ENCODE measurements around the gene SCGB2A2.

SCGB2A2 gene

GRCh38 chr11:62280452-62280851 lies 10.5 kb downstream of the SCGB2A2 start:
- Histone ChIP-seq H3K9me3 (ENCODE audit: control insufficient read depth in 1 of 2, low read length in 2 of 2) (no peaks in the 10 kb centered on the region), H3K9ac (ENCODE audit: low read depth in 1 of 2, low read length in 2 of 2) (no peak overlapping the region), H3K36me3 (ENCODE audit: control insufficient read depth in 1 of 2, insufficient read depth in 2 of 2, low read length in 2 of 2) (no peaks in the 10 kb centered on the region), H3K4me1 (ENCODE audit: control insufficient read depth in 1 of 2, insufficient read depth in 2 of 2, low read length in 2 of 2) (no peaks in the 10 kb centered on the region), H3K27me3 (ENCODE audit: control insufficient read depth in 1 of 2, insufficient read depth in 2 of 2, low read length in 2 of 2) (no peaks in the 10 kb centered on the region), H3K27ac (ENCODE audit: low read depth, low read length) (no peak overlapping the region), H3K4me3 (ENCODE audit: low read depth in 1 of 2, low read length in 2 of 2) (no peak overlapping the region)

GRCh38 chr11:62295504-62295903 lies 25.5 kb downstream of the SCGB2A2 start:
- no peak overlapping the region for H3K27ac ChIP-seq (ENCODE audit: low read depth, low read length)
- H3K27me3 ChIP-seq (ENCODE audit: control insufficient read depth in 1 of 2, insufficient read depth in 2 of 2, low read length in 2 of 2), result peaks cover 0 to 13% of the 10 kb centered on the region in 2 donors
- H3K9me3 ChIP-seq (ENCODE audit: control insufficient read depth in 1 of 2, low read length in 2 of 2), result no peaks in the 10 kb centered on the region
- H3K9ac ChIP-seq (ENCODE audit: low read depth in 1 of 2, low read length in 2 of 2), result no peak overlapping the region
- no peaks in the 10 kb centered on the region for H3K36me3 ChIP-seq (ENCODE audit: control insufficient read depth in 1 of 2, insufficient read depth in 2 of 2, low read length in 2 of 2)
- H3K4me3 ChIP-seq (ENCODE audit: low read depth in 1 of 2, low read length in 2 of 2), result no peak overlapping the region
- no peaks in the 10 kb centered on the region for H3K4me1 ChIP-seq (ENCODE audit: control insufficient read depth in 1 of 2, insufficient read depth in 2 of 2, low read length in 2 of 2)

GRCh38 chr11:62298975-62299374 lies 29.0 kb downstream of the SCGB2A2 start, which contains the start of gene SCGB1D4:
Gene SCGB1D4, minus strand, starts transcription at chr11:62299075. Its CDS starts 65 bp downstream, at chr11:62299010.
- H3K27me3 ChIP-seq (ENCODE audit: control insufficient read depth in 1 of 2, insufficient read depth in 2 of 2, low read length in 2 of 2), result peaks cover 0 to 18% of the 10 kb centered on the region in 2 donors

GRCh38 chr11:62306227-62306626 lies 36.3 kb downstream of the SCGB2A2 start:
- no peak overlapping the region for H3K27ac ChIP-seq (ENCODE audit: low read depth, low read length)
- H3K27me3 ChIP-seq (ENCODE audit: control insufficient read depth in 1 of 2, insufficient read depth in 2 of 2, low read length in 2 of 2), result peaks cover 0 to under 1% of the 10 kb centered on the region in 2 donors
- no peak overlapping the region for H3K4me3 ChIP-seq (ENCODE audit: low read depth in 1 of 2, low read length in 2 of 2)
- H3K9ac ChIP-seq (ENCODE audit: low read depth in 1 of 2, low read length in 2 of 2), result no peak overlapping the region
- no peaks in the 10 kb centered on the region for H3K4me1 ChIP-seq (ENCODE audit: control insufficient read depth in 1 of 2, insufficient read depth in 2 of 2, low read length in 2 of 2)
- H3K9me3 ChIP-seq (ENCODE audit: control insufficient read depth in 1 of 2, low read length in 2 of 2), result no peaks in the 10 kb centered on the region
- H3K36me3 ChIP-seq (ENCODE audit: control insufficient read depth in 1 of 2, insufficient read depth in 2 of 2, low read length in 2 of 2), result no peaks in the 10 kb centered on the region

More at GRCh38 chr11:62298975-62299374, 29.0 kb downstream of the SCGB2A2 start, which contains the start of gene SCGB1D4:
- no peak within 1 kb of the TSS for H3K4me3 ChIP-seq (ENCODE audit: low read depth in 1 of 2, low read length in 2 of 2)
- no peak within 1 kb of the TSS for H3K27ac ChIP-seq (ENCODE audit: low read depth, low read length)
- H3K9ac ChIP-seq (ENCODE audit: low read depth in 1 of 2, low read length in 2 of 2), result no peak within 1 kb of the TSS
- no peaks in the 10 kb centered on the region for H3K4me1 ChIP-seq (ENCODE audit: control insufficient read depth in 1 of 2, insufficient read depth in 2 of 2, low read length in 2 of 2)
- H3K36me3 ChIP-seq (ENCODE audit: control insufficient read depth in 1 of 2, insufficient read depth in 2 of 2, low read length in 2 of 2), result no peaks in the 10 kb centered on the region
- no peaks in the 10 kb centered on the region for H3K9me3 ChIP-seq (ENCODE audit: control insufficient read depth in 1 of 2, low read length in 2 of 2)

GRCh38 chr11:62307950-62308349 lies 38.0 kb downstream of the SCGB2A2 start:
- Histone ChIP-seq H3K9ac (ENCODE audit: low read depth in 1 of 2, low read length in 2 of 2) (no peak overlapping the region), H3K27ac (ENCODE audit: low read depth, low read length) (no peak overlapping the region), H3K27me3 (ENCODE audit: control insufficient read depth in 1 of 2, insufficient read depth in 2 of 2, low read length in 2 of 2) (no peaks in the 10 kb centered on the region), H3K4me1 (ENCODE audit: control insufficient read depth in 1 of 2, insufficient read depth in 2 of 2, low read length in 2 of 2) (no peaks in the 10 kb centered on the region), H3K4me3 (ENCODE audit: low read depth in 1 of 2, low read length in 2 of 2) (no peak overlapping the region), H3K9me3 (ENCODE audit: control insufficient read depth in 1 of 2, low read length in 2 of 2) (no peaks in the 10 kb centered on the region), H3K36me3 (ENCODE audit: control insufficient read depth in 1 of 2, insufficient read depth in 2 of 2, low read length in 2 of 2) (no peaks in the 10 kb centered on the region)

- no peaks in the 10 kb centered on the region for H3K4me1 ChIP-seq (ENCODE audit: control insufficient read depth in 1 of 2, insufficient read depth in 2 of 2, low read length in 2 of 2)
- H3K27ac ChIP-seq (ENCODE audit: low read depth, low read length), result no peak overlapping the region
- H3K36me3 ChIP-seq (ENCODE audit: control insufficient read depth in 1 of 2, insufficient read depth in 2 of 2, low read length in 2 of 2), result no peaks in the 10 kb centered on the region
- H3K4me3 ChIP-seq (ENCODE audit: low read depth in 1 of 2, low read length in 2 of 2), result no peak overlapping the region
- H3K9ac ChIP-seq (ENCODE audit: low read depth in 1 of 2, low read length in 2 of 2), result no peak overlapping the region
- H3K27me3 ChIP-seq (ENCODE audit: control insufficient read depth in 1 of 2, insufficient read depth in 2 of 2, low read length in 2 of 2), result no peaks in the 10 kb centered on the region
- H3K9me3 ChIP-seq (ENCODE audit: control insufficient read depth in 1 of 2, low read length in 2 of 2), result no peaks in the 10 kb centered on the region
Observed at GRCh38 chr11:62309991-62310390, 40.0 kb downstream of the SCGB2A2 start.

GRCh38 chr11:62315431-62315830 lies 45.5 kb downstream of the SCGB2A2 start:
- H3K4me1 ChIP-seq (ENCODE audit: control insufficient read depth in 1 of 2, insufficient read depth in 2 of 2, low read length in 2 of 2), result no peaks in the 10 kb centered on the region
- peaks cover 0 to 2% of the 10 kb centered on the region in 2 donors for H3K27me3 ChIP-seq (ENCODE audit: control insufficient read depth in 1 of 2, insufficient read depth in 2 of 2, low read length in 2 of 2)
- no peaks in the 10 kb centered on the region for H3K9me3 ChIP-seq (ENCODE audit: control insufficient read depth in 1 of 2, low read length in 2 of 2)
- no peak overlapping the region for H3K27ac ChIP-seq (ENCODE audit: low read depth, low read length)
- H3K4me3 ChIP-seq (ENCODE audit: low read depth in 1 of 2, low read length in 2 of 2), result no peak overlapping the region
- no peak overlapping the region for H3K9ac ChIP-seq (ENCODE audit: low read depth in 1 of 2, low read length in 2 of 2)
- H3K36me3 ChIP-seq (ENCODE audit: control insufficient read depth in 1 of 2, insufficient read depth in 2 of 2, low read length in 2 of 2), result no peaks in the 10 kb centered on the region

- no peak overlapping the region for H3K4me3 ChIP-seq (ENCODE audit: low read depth in 1 of 2, low read length in 2 of 2)
- no peaks in the 10 kb centered on the region for H3K36me3 ChIP-seq (ENCODE audit: control insufficient read depth in 1 of 2, insufficient read depth in 2 of 2, low read length in 2 of 2)
- H3K27me3 ChIP-seq (ENCODE audit: control insufficient read depth in 1 of 2, insufficient read depth in 2 of 2, low read length in 2 of 2), result peaks cover 0 to 2% of the 10 kb centered on the region in 2 donors
- H3K9ac ChIP-seq (ENCODE audit: low read depth in 1 of 2, low read length in 2 of 2), result no peak overlapping the region
- no peaks in the 10 kb centered on the region for H3K4me1 ChIP-seq (ENCODE audit: control insufficient read depth in 1 of 2, insufficient read depth in 2 of 2, low read length in 2 of 2)
- no peaks in the 10 kb centered on the region for H3K9me3 ChIP-seq (ENCODE audit: control insufficient read depth in 1 of 2, low read length in 2 of 2)
- no peak overlapping the region for H3K27ac ChIP-seq (ENCODE audit: low read depth, low read length)
Observed at GRCh38 chr11:62322524-62322923, 52.6 kb downstream of the SCGB2A2 start.
